K562 (cell line): ENCODE measurements around the gene INSYN2B. TPM values are rescaled to one million over a fixed set of nuclear protein-coding genes. Genes with fewer than 3 reads are reported as not detected.

Experiments
- ATAC-seq: fragments of 200-7000 bp; cut with Tn5 transposase; 3 replicates; pipeline ENCODE4 v1.9.1; 2020; ENCODE audit warnings: moderate library complexity
- BruUV-seq: library from RNA; stranded (reverse); fragments of 400-500 nt; replicated peaks from 2 replicates; lab custom pipeline; 2021; lab: Mats Ljungman, UMichigan
- CTCF ChIA-PET: fragments of 300-600 bp; formaldehyde crosslinking; extraction: SDS; loops from one replicate; lab custom pipeline; 2021; ENCODE audit warnings: low intra/inter-chr PET ratio; lab: Yijun Ruan, JAX
- POLR2A ChIA-PET: fragments of 300-600, 350-650 bp; sonication (Branson Sonifier 250); formaldehyde crosslinking; extraction: SDS; loops from one replicate; lab custom pipeline; 2021; ENCODE audit warnings: antibody characterized with exemption, inconsistent platforms; lab: Yijun Ruan, JAX
- DNase-seq, 4 experiments: peaks; one replicate each; pipeline versions ENCODE4 v3.0.0 to v3.0.0-alpha.2; 2011 to 2018; ENCODE audit warnings: low spot score in 3 of 4, mixed read lengths in 3 of 4; ENCODE audit errors: extremely low read depth in 1 of 4
- FAIRE-seq: peaks from 2 replicates; lab custom pipeline; 2011; peaks lifted over from hg19 to GRCh38; lab: Jason Lieb, UNC
- H2AFZ ChIP-seq: 2 replicates; pipeline ENCODE4 v1.6.0; 2011; ENCODE audit warnings: low read depth, low read length, control low read depth, inconsistent platforms
- H3K27ac ChIP-seq: fragments of 200-600 bp; 3 replicates; pipeline ENCODE4 v1.8.0; 2011; ENCODE audit warnings: low read depth, mild to moderate bottlenecking, control low read depth, inconsistent platforms, low read length, moderate library complexity, mixed read lengths; ENCODE audit errors: extremely low read depth
- H3K27me3 ChIP-seq, 2 experiments: fragments of 300-600 bp in 1 of 2; 2 replicates in 1 of 2; 3 replicates in 1 of 2; pipeline versions ENCODE4 v1.6.0 to v1.8.0; 2011; ENCODE audit warnings: inconsistent platforms in 2 of 2, low read length in 2 of 2, mild to moderate bottlenecking in 1 of 2, mixed read lengths in 1 of 2, moderate library complexity in 1 of 2; ENCODE audit not compliant: control insufficient read depth in 2 of 2, insufficient read depth in 2 of 2
- H3K36me3 ChIP-seq: fragments of 300-600 bp; 3 replicates; pipeline ENCODE4 v1.8.0; 2011; ENCODE audit warnings: mild to moderate bottlenecking, low read length, inconsistent platforms; ENCODE audit not compliant: control insufficient read depth, insufficient read depth
- H3K4me1 ChIP-seq, 2 experiments: fragments of 200-600 bp in 1 of 2; replicated peaks in 1 of 2; 2 replicates in 1 of 2; 3 replicates in 1 of 2; pipeline versions ENCODE4 v1.5.1 to v1.8.0; 2011; ENCODE audit warnings: inconsistent platforms in 2 of 2, low read length in 2 of 2, mild to moderate bottlenecking in 1 of 2, mixed read lengths in 1 of 2, moderate library complexity in 1 of 2; ENCODE audit not compliant: control insufficient read depth in 2 of 2, insufficient read depth in 2 of 2
- H3K4me2 ChIP-seq: 2 replicates; pipeline ENCODE4 v1.6.1; 2011; ENCODE audit warnings: low read length, control low read depth, inconsistent platforms, mixed read lengths; ENCODE audit not compliant: insufficient read depth
- H3K4me3 ChIP-seq: fragments of 200-600 bp; sonication (generic), shearing (Covaris generic); 2 replicates; pipeline ENCODE4 v1.5.1; 2016; ENCODE audit warnings: control low read depth, inconsistent platforms
- H3K79me2 ChIP-seq: fragments of 200-600 bp; 3 replicates; pipeline ENCODE4 v1.8.0; 2011; ENCODE audit warnings: low read length, inconsistent platforms; ENCODE audit not compliant: control insufficient read depth, insufficient read depth
- H3K9ac ChIP-seq, 2 experiments: 2 replicates each; pipeline versions ENCODE4 v1.6.0 to v1.6.1; 2011; ENCODE audit warnings: low read depth in 2 of 2, low read length in 2 of 2, control low read depth in 1 of 2, inconsistent platforms in 1 of 2, mild to moderate bottlenecking in 1 of 2, mixed read lengths in 1 of 2; ENCODE audit not compliant: insufficient read depth in 1 of 2
- H3K9me1 ChIP-seq: one replicate; pipeline ENCODE4 v1.6.0; 2011; ENCODE audit warnings: inconsistent platforms, mild to moderate bottlenecking, low read length, moderate library complexity; ENCODE audit not compliant: control insufficient read depth, insufficient read depth
- H3K9me3 ChIP-seq: replicated peaks from 2 replicates; pipeline ENCODE4 v1.5.1; 2011; ENCODE audit warnings: low read depth, low read length, inconsistent platforms; ENCODE audit not compliant: control insufficient read depth, insufficient read depth
- H4K20me1 ChIP-seq: replicated peaks from 2 replicates; pipeline ENCODE4 v1.6.1; 2011; ENCODE audit warnings: low read length, inconsistent platforms, mixed read lengths; ENCODE audit not compliant: control insufficient read depth, insufficient read depth
- ARID3A ChIP-seq: IDR thresholded peaks from 2 replicates; pipeline ENCODE4 v1.6.1; 2012; ENCODE audit warnings: low read depth, low read length, improper control_type of control experiment, borderline replicate concordance
- CREBBP ChIP-seq: IDR thresholded peaks from one replicate; pipeline ENCODE4 v1.6.1; 2012; ENCODE audit warnings: low read depth, mild to moderate bottlenecking, control low read depth, inconsistent platforms, low read length
- DDX20 ChIP-seq: fragments of 450-650 bp; IDR thresholded peaks from 2 replicates; pipeline ENCODE4 v1.6.1; 2016; ENCODE audit warnings: missing genetic modification characterization, low read depth, mild to moderate bottlenecking, missing compliant biosample characterization, moderate library complexity
- HOXB6 ChIP-seq: fragments of 250-450 bp; sonication (Bioruptor Pico); IDR thresholded peaks from 2 replicates; pipeline ENCODE4 v1.5.1; 2022; ENCODE audit warnings: mild to moderate bottlenecking, borderline replicate concordance
- LARP7 ChIP-seq: fragments of 450-650 bp; IDR thresholded peaks from 2 replicates; pipeline ENCODE4 v1.6.1; 2016
- NFATC3 ChIP-seq: fragments of 450-650 bp; IDR thresholded peaks from 2 replicates; pipeline ENCODE4 v1.6.1; 2017; ENCODE audit warnings: mild to moderate bottlenecking
- POLR2G ChIP-seq: fragments of 200-400 bp; formaldehyde crosslinking; IDR thresholded peaks from 2 replicates; pipeline ENCODE4 v1.6.1; 2017; ENCODE audit warnings: low read depth, mild to moderate bottlenecking, antibody characterized with exemption, low read length, moderate library complexity
- ZBTB26 ChIP-seq: fragments of 450-650 bp; formaldehyde crosslinking; IDR thresholded peaks from 2 replicates; pipeline ENCODE4 v1.4.0; 2022; ENCODE audit warnings: missing genetic modification characterization
- ZBTB9 ChIP-seq: fragments of 450-650 bp; formaldehyde crosslinking; IDR thresholded peaks from 2 replicates; pipeline ENCODE4 v1.4.0; 2020; ENCODE audit warnings: mild to moderate bottlenecking, moderate library complexity
- ZNF263 ChIP-seq: sonication (generic); formaldehyde crosslinking; IDR thresholded peaks from 2 replicates; pipeline ENCODE4 v1.8.0; 2022; ENCODE audit warnings: mild to moderate bottlenecking, missing genetic modification reagents, borderline replicate concordance
- ZNF431 ChIP-seq: sonication (generic); formaldehyde crosslinking; IDR thresholded peaks from 2 replicates; pipeline ENCODE4 v1.8.0; 2022; ENCODE audit warnings: mild to moderate bottlenecking, missing genetic modification reagents
- ZNF707 ChIP-seq: fragments of 250-450 bp; sonication (Bioruptor Pico); conservative IDR thresholded peaks from 2 replicates; pipeline ENCODE4 v1.8.0; 2022; ENCODE audit warnings: inconsistent platforms, mild to moderate bottlenecking, moderate library complexity
- WGBS: fragments of 100-300 bp; shearing (Covaris generic); methylation state at CpG from one replicate; pipeline ENCODE4 v1.1.6; 2016; ENCODE audit warnings: low coverage, mixed read lengths; ENCODE audit not compliant: insufficient coverage; ENCODE audit errors: missing lambda C conversion rate; 5-methylcytosine and 5-hydroxymethylcytosine counted together
- in situ Hi-C: fragments of 300-500 bp; cut with MboI; formaldehyde crosslinking; loops from 4 replicates; pipeline ENCODE4 v1.15.0; 2018; ENCODE audit warnings: inconsistent platforms, mixed read lengths
- intact Hi-C: fragments of 100-400 bp; cut with micrococcal nuclease; formaldehyde crosslinking; loops from 2 replicates; pipeline ENCODE4 v1.14.2; 2022
- polyA plus RNA-seq, 8 experiments: library from polyadenylated mRNA; depleted of rRNA in 4 of 8; stranded (reverse) in 5 of 8; unstranded in 3 of 8; fragments of >200 nt; fragmentation: Nextera tagmentation in 2 of 8; fragmentation: Illumina TruSeq in 1 of 8; extraction: Ambion mirVana in 2 of 8; extraction: Trizol in 1 of 8; gene quantifications; 2 replicates each; pipeline versions ENCODE4 v1.2.1 to v1.2.3, GENCODE V29; 2011 to 2014; ENCODE audit warnings: inconsistent platforms in 1 of 8, missing spikeins in 1 of 8
- total RNA-seq, 7 experiments: library from RNA; depleted of rRNA in 6 of 7; stranded (reverse); fragments of >200 nt in 6 of 7; fragmentation: Illumina TruSeq in 2 of 7; extraction: Trizol in 2 of 7; gene quantifications; 2 replicates each; pipeline versions ENCODE4 v1.2.1 to v1.2.3, GENCODE V29; 2011 to 2021; ENCODE audit warnings: low replicate concordance in 1 of 7

INSYN2B gene
- total and polyA plus RNA-seq, 9 of the 15 experiments (the other 6 are each of a cell fraction or from before 2014, with no cell fraction given): not detected

- TF ChIP-seq CREBBP: no peak
- TF ChIP-seq ZBTB26 (CRISPR knock-in tag): no peak
- TF ChIP-seq ZNF263 (CRISPR knock-in tag): no peak
- TF ChIP-seq ZNF707 (CRISPR knock-in tag): no peak
- TF ChIP-seq ZBTB9 (CRISPR knock-in tag): no peak
- TF ChIP-seq HOXB6 (CRISPR knock-in tag): no peak
- TF ChIP-seq NFATC3: no peak
Observed at GRCh38 chr5:169905017-169905416, 75.3 kb downstream of the INSYN2B start (continued).

- Histone ChIP-seq H3K27me3 (peaks cover 0 to 3% of the 10 kb centered on the region in 2 experiments; a peak in 1 of 5 replicates), H3K9ac (no peak overlapping the region), H3K36me3 (no peaks in the 10 kb centered on the region), H3K4me1 (no peaks in the 10 kb centered on the region), H3K9me1 (no peaks in the 10 kb centered on the region), H4K20me1 (no peaks in the 10 kb centered on the region), H2AFZ (no peak overlapping the region), H3K4me2 (no peak overlapping the region), H3K9me3 (no peaks in the 10 kb centered on the region), H3K4me3 (no peak overlapping the region), H3K79me2 (no peaks in the 10 kb centered on the region), H3K27ac (no peak overlapping the region)
- intact Hi-C loops (no loop called here), in situ Hi-C loops (no loop called here)
- ChIA-PET CTCF (no interaction called here), POLR2A (no interaction called here)
- DNase-seq (no peak), FAIRE-seq (no peak), ATAC-seq (no peak)
- no TSS peak for BruUV-seq
- 9% methylated on average over 5 of the region's 5 CpGs for WGBS
- TF ChIP-seq ZNF431: no peak
- TF ChIP-seq LARP7: no peak
- TF ChIP-seq ARID3A: no peak
- TF ChIP-seq DDX20: no peak
- no peak for TF ChIP-seq POLR2G
Observed at GRCh38 chr5:169904508-169904907, 75.8 kb downstream of the INSYN2B start.
